ENCODE data around the gene PCDHA12. TPM values are rescaled to one million over a fixed set of nuclear protein-coding genes. Genes with fewer than 3 reads are reported as not detected.

The PCDHA12 gene
- total and polyA plus RNA-seq, 2 donors (not counting 3 experiments of a cell fraction or from before 2014, with no cell fraction given) = 0.03 TPM; not detected in 1

DNA sequence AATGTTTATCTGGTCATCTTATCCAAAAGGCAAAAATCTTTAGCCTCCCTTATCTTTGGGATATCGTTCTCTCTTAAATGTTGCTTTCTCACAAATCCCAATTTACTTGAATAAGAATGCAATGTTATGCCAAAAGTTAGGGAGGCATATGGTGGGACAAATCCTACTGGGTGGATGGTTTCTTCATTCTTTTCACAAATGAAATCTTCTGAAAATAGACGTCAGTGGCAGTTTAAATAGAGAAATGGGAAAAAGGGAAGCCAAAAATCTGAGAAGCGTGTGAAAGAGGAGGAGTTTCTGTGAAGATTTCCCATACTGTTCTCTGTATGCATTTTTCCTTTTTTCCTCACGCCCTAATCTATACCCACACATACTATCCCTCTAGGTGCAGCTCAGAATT lies 48.5 kb downstream of the PCDHA12 start:
- POLR2A ChIA-PET = no interaction called here
- CTCF ChIA-PET = no interaction called here
- H3K4me2 ChIP-seq (ENCODE audit: insufficient read depth, low read length) = no peak overlapping the region
- H3K27ac ChIP-seq (ENCODE audit: insufficient read depth, low read depth, low read length) = no peak overlapping the region
- no peak for DNase-seq (ENCODE audit: low read depth, low spot score)
- dilution Hi-C loops (cut with MboI; ENCODE audit: extremely low pct_ligation_motif_present, low sequenced_read_pairs) (no loop called here), intact Hi-C loops (cut with micrococcal nuclease) (no loop called here)
- H3K4me1 ChIP-seq (ENCODE audit: control insufficient read depth, extremely low read depth, insufficient read depth, low read length) = peaks cover 2% of the 10 kb centered on the region
- H3K9ac ChIP-seq (replicated peaks; ENCODE audit: extremely low read depth, insufficient read depth, low read length) = no peak overlapping the region
- no peaks in the 10 kb centered on the region for H4K20me1 ChIP-seq (replicated peaks; ENCODE audit: control insufficient read depth, extremely low read depth, insufficient read depth, low read length)
- H3K4me3 ChIP-seq (replicated peaks in 1 of 3; ENCODE audit: insufficient read depth in 1 of 3, low read depth in 1 of 3, low read length in 3 of 3) = no peak overlapping the region
- no peaks in the 10 kb centered on the region for H3K9me3 ChIP-seq (replicated peaks; ENCODE audit: control insufficient read depth, insufficient read depth, low read length)
- H2AFZ ChIP-seq (ENCODE audit: low read depth, low read length) = no peak overlapping the region
- no TSS peak for BruUV-seq (replicated peaks)
- H3K79me2 ChIP-seq (ENCODE audit: control insufficient read depth, insufficient read depth, low read length) = no peaks in the 10 kb centered on the region
- FAIRE-seq = no peak
- TF ChIP-seq, protein P1, sequence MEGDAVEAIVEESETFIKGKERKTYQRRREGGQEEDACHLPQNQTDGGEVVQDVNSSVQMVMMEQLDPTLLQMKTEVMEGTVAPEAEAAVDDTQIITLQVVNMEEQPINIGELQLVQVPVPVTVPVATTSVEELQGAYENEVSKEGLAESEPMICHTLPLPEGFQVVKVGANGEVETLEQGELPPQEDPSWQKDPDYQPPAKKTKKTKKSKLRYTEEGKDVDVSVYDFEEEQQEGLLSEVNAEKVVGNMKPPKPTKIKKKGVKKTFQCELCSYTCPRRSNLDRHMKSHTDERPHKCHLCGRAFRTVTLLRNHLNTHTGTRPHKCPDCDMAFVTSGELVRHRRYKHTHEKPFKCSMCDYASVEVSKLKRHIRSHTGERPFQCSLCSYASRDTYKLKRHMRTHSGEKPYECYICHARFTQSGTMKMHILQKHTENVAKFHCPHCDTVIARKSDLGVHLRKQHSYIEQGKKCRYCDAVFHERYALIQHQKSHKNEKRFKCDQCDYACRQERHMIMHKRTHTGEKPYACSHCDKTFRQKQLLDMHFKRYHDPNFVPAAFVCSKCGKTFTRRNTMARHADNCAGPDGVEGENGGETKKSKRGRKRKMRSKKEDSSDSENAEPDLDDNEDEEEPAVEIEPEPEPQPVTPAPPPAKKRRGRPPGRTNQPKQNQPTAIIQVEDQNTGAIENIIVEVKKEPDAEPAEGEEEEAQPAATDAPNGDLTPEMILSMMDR (IDR thresholded peaks at IDR 0.05; ENCODE audit: extremely low read depth in 1 of 2, insufficient read depth in 1 of 2, low read depth in 1 of 2, low read length in 2 of 2) = no peak
- TF ChIP-seq POLR2A (IDR thresholded peaks at IDR 0.05; ENCODE audit: low read depth, low read length) (no peak), FOS (IDR thresholded peaks at IDR 0.05; ENCODE audit: borderline replicate concordance, insufficient read depth, low read length) (no peak), EZH2 (IDR thresholded peaks at IDR 0.05; ENCODE audit: borderline replicate concordance, low read depth, low read length, severe bottlenecking) (no peak), JUN (IDR thresholded peaks at IDR 0.05; ENCODE audit: borderline replicate concordance, insufficient read depth, insufficient read length, low read depth) (no peak), MYC (IDR thresholded peaks at IDR 0.05; ENCODE audit: low read depth, low read length) (no peak), POLR2AphosphoS5 (IDR thresholded peaks at IDR 0.05; ENCODE audit: insufficient read depth, low read depth, low read length) (no peak), GATA2 (IDR thresholded peaks at IDR 0.05; ENCODE audit: insufficient read depth, insufficient read length, low read depth, low read length) (no peak)
- TF ChIP-seq, protein P2, sequence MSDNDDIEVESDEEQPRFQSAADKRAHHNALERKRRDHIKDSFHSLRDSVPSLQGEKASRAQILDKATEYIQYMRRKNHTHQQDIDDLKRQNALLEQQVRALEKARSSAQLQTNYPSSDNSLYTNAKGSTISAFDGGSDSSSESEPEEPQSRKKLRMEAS (IDR thresholded peaks at IDR 0.05; ENCODE audit: insufficient read depth, insufficient read length) = no peak
- H3K36me3 ChIP-seq (ENCODE audit: control insufficient read depth in 2 of 2, extremely low read depth in 1 of 2, insufficient read depth in 2 of 2, low read length in 2 of 2) = no peaks in the 10 kb centered on the region
- H3K9me1 ChIP-seq (replicated peaks; ENCODE audit: control insufficient read depth, extremely low read depth, insufficient read depth, low read length) = no peaks in the 10 kb centered on the region
- H3K27me3 ChIP-seq (ENCODE audit: control insufficient read depth in 2 of 2, insufficient read depth in 2 of 2, low read length in 2 of 2) = peaks cover 18 to 20% of the 10 kb centered on the region in 2 experiments
